Stimulated activated CD4-positive, alpha-beta T cell treated with anti-CD3 and anti-CD28 coated beads, Interleukin-1b, Interleukin-23, amount 100 ng/mL, for 24 hours (primary cell): ENCODE data around the gene ZFPL1.
A peak's percentile ranks its signal among the peaks of the same experiment; 100 is the strongest.

Experiments
- DNase-seq, 4 experiments: peaks; one replicate each; pipeline ENCODE4 v3.0.0-alpha.2; 2020; ENCODE audit warnings: low read depth in 4 of 4, low spot score in 1 of 4

The ZFPL1 gene

GRCh38 chr11:65083834-65084597 is at the start of gene ZFPL1, which contains the start of gene CDCA5:
Gene ZFPL1 (plus strand): TSS chr11:65084222. CDS start chr11:65084699, 477 bp downstream.
Gene CDCA5 (minus strand): TSS chr11:65084040. CDS start chr11:65083978, 62 bp downstream.
- DNase-seq = peak; percentile 91 to 94 (median 92)

DNA sequence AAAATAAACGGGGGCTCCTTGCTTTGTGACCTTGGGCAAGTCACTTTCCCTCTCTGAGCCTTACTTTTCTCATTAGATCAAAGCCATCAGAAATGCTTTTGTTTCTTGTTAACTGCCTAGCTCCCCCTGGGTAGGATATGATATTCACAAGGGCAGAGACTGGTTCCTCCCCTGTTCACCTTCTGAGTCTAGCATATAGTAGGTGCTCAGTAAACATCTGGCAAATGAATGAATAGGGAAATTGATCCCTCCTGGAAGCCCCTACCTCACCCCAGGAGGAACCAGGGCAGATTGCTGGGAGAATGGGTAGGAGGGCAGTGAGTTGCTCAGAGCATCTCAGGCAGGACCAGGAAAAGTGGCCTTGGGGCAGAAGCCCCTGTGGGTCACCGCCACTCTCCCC is 49.6 kb upstream of the ZFPL1 start:
- no peak for DNase-seq

DNA sequence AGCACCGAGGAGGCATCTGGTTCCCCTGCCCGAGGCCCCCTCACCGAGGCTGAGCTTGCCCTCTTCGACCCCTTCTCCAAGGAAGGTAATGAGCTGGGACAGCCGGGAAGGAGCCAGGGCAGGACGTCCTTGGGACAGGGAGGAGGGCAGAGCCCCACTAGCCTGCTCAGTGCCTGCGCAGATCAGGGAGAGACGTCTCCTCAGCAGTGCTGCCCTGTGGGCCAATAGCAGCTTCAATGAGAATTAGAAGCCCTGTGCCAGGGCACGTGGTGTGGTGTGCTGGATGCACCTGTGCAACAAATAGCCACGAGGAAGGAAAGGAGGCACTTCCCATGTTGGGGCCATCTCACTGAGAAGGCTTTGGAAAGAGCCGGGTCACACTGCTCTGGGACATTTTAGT is 48.4 kb upstream of the ZFPL1 start:
- DNase-seq = no peak

DNA sequence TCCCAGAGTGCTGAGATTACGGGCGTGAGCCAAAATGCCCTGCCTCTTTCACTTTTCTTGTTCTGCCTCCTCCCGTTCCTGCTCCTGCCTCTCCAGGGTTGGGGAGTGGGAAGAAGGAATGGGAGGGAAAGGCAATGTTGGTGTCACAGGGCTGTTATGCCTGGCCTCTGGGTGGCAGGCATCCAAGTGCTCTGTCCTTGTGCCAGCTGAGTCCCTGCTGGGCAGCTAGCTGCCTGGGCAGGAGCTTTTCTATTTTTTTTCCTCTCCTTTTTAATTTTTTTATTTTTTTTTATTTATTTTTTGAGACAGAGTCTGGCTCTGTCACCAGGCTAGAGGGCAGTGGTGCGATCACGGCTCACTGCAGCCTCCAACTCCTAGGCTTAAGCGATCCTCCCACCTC is 47.1 kb upstream of the ZFPL1 start:
- no peak for DNase-seq

GRCh38 chr11:65040520-65040846 is 43.5 kb upstream of the ZFPL1 start:
- no peak for DNase-seq

DNA sequence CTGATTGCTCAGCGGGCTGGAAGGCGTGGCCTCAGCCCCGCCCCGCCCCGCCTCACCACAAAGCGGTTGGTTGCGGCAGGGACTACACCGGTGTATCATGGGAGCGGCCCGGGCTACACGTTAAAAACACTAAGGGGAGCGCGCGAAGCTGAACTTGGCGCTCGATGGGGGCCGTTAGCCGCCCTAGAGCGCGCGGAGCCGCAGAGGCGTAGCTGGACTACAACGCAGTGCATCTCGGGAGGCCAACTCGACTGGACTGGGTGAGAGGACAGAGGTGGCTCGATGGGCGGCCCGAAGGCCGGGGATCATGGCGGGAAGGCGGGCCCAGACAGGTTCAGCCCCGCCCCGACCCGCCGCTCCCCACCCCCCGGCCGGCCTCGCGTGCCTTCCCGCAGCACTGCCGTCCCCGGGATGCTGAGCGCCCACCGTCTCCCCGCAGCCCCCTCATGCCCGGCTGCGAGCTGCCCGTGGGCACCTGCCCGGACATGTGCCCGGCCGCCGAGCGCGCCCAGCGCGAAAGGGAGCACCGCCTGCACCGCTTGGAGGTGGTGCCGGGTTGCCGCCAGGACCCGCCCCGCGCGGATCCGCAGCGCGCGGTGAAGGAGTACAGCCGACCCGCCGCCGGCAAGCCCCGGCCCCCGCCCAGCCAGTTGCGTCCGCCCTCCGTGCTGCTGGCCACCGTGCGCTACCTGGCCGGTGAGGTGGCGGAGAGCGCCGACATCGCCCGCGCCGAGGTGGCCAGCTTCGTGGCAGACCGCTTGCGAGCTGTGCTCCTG is 43.0 kb upstream of the ZFPL1 start, which contains the start of gene SAC3D1:
SAC3D1 (plus strand) TSS at position 364 of the 776 bp plus-strand sequence; CDS start at position 447, 83 bp downstream.
- DNase-seq = peak; percentile 64 to 87 (median 74)

GRCh38 chr11:65042891-65043290 is 41.1 kb upstream of the ZFPL1 start:
- no peak for DNase-seq

- DNase-seq = no peak
Measured at GRCh38 chr11:65043881-65044501, 40.0 kb upstream of the ZFPL1 start.

GRCh38 chr11:65045061-65045460 is 39.0 kb upstream of the ZFPL1 start:
- DNase-seq = no peak

GRCh38 chr11:65045728-65046127 is 38.3 kb upstream of the ZFPL1 start:
- no peak for DNase-seq

- DNase-seq = no peak
Measured at GRCh38 chr11:65047581-65048422, 36.2 kb upstream of the ZFPL1 start.

GRCh38 chr11:65051398-65051858 is 32.6 kb upstream of the ZFPL1 start:
- DNase-seq = no peak

DNA sequence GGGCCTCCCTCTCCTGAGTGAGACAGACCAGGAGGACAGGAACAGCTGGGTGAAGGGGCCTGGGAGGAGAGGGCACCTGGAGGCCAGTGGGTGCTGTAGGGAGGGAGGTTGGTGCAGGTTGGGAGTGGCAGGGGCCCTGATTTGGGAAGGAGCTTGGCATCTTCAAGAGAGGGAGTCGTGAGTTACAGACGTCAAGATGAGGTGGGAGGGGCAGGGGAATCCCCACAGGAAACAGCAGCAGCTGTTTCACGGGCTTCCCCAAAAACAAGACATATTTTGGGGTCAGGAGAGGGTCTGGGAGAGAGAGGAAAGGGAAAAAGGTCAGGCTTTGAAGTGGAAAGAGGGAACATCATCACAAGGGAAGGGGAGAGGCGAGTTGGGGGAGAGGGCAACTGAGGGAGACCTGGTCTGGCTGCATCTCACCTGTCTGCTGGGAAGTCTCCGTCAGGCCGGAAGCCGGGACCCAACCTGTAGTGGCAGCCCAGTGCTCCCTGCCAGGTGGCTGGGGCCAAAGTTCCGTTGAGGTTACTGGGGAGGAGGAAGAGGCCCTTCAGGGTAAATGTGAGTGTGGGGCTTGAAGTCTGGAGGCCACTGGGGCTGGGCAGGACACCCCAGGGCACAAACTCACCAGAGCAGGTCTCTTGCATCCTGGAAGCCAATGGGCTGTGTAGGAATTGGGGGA is 30.1 kb upstream of the ZFPL1 start:
- no peak for DNase-seq

DNA sequence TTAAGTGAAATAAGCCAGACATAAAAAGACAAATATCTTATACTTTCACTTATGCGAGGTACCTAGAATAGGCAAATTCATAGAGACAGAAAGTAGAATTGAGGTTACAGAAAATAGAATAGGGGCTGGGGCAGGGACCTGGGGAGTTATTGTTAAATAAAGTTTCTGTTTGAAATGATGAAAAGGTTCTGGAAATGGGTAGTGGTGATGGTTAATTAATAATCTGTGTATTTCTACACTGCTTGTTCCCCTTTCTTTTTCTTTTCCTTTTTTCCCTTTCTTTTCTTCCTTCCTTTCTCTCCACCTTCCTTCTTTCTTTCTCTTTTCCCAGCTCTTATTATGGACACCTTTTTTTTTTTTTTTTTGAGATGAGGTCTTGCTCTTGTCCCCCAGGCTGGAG is 28.5 kb upstream of the ZFPL1 start:
- DNase-seq = no peak

GRCh38 chr11:65056999-65057398 is 27.0 kb upstream of the ZFPL1 start:
- DNase-seq = no peak

DNA sequence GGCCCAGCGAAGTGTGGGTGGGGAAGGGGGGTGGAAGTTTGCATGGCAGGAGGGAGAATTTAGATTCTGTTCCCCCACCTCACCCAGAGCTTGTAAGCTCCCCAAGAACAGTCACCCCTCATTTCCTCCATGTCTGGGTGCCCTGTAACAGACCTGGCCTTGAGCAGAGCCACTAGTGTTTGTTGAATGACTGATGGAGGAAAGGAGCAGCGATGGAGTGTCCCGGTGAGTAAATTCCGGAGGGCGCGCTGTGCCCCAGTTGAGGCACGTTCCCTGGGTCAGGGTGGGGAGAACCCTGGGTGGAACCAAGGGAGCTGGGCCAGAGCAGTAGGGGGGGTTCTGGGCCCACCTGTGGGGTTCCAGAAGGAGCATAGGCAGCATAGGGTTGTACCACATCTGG is 26.5 kb upstream of the ZFPL1 start:
- no peak for DNase-seq

GRCh38 chr11:65058012-65058411 is 26.0 kb upstream of the ZFPL1 start:
- DNase-seq = no peak

DNA sequence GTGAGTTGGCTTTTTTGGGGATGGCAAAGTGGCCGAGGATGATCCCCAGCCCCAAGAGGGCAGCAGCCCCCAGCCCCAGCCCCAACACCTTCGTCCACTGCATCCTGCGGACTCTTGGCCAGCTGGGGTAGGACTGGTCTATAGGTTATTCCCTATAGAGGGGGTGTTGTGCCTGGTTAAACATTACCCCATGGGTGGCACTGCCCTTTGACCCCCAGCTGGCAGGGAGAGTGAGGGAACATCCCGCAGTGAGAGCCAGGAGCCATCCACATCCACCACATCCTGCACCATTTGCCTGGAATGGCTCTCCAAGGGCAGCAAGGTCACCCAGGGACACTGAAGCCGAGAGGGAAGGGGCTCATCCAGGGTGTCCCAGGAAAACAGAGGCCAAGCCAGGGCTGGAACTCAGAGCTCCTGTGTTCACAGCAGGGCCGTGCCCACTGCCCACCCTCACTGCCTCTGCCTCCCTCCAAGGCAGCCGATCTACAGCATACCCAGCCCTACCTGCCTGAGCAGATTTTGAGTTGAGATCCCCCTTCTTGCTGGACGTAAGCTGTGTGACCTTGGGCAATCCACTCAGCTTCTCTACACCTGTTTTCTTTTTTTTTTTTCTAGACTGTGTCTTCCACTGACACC is 25.5 kb upstream of the ZFPL1 start, which contains the start of gene NAALADL1:
NAALADL1 (minus strand) TSS at position 135 of the 636 bp plus-strand sequence; CDS start at position 103, 32 bp downstream.
- DNase-seq = no peak

DNA sequence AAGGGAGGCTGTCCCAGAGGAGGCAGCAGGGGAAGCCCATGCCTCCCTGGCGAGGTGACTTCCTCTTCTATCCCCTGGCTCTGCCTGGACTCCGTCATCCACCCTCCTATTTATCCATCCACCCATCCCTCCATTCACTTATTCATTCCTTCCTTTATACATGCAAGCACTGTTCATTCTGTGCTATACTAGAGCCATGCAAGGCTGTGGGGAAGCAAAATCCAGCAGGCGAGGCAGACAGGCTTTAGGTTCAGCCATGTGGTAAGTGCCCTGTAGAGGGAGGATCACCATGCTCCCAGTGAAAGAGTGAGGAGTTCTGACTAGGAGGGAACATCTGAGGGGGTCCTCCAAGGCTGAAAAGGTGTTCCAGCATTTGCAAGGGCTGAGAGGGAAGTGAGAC is 24.5 kb upstream of the ZFPL1 start:
- DNase-seq = no peak
